HG02981 (cell line): ENCODE data around the gene THBS1.

Experiments used
- ATAC-seq: cut with Tn5 transposase; IDR thresholded peaks from one replicate; pipeline ENCODE4 v1.9.1; 2021; ENCODE audit warnings: mild to moderate bottlenecking, moderate library complexity; ENCODE audit not compliant: unreplicated experiment

THBS1 gene

GRCh38 chr15:39580485-39581241 is at the start of gene THBS1:
Gene THBS1 (plus strand): TSS chr15:39581079. CDS start chr15:39581858, 779 bp downstream.
- ATAC-seq = no peak

- ATAC-seq = no peak
Measured at GRCh38 chr15:39534996-39535395, 45.9 kb upstream of the THBS1 start.

- ATAC-seq = no peak
Measured at GRCh38 chr15:39535466-39535865, 45.4 kb upstream of the THBS1 start.

- ATAC-seq = no peak
Measured at GRCh38 chr15:39538936-39539335, 41.9 kb upstream of the THBS1 start.

- ATAC-seq = no peak
Measured at GRCh38 chr15:39539466-39539865, 41.4 kb upstream of the THBS1 start.

GRCh38 chr15:39539973-39540558 is 40.8 kb upstream of the THBS1 start:
- ATAC-seq = no peak

GRCh38 chr15:39542385-39543065 is 38.4 kb upstream of the THBS1 start:
- ATAC-seq = no peak

GRCh38 chr15:39543651-39544050 is 37.2 kb upstream of the THBS1 start:
- ATAC-seq = no peak

- ATAC-seq = no peak
Measured at GRCh38 chr15:39546842-39547241, 34.0 kb upstream of the THBS1 start.

GRCh38 chr15:39548561-39548960 is 32.3 kb upstream of the THBS1 start:
- no peak for ATAC-seq

- ATAC-seq = no peak
Measured at GRCh38 chr15:39549912-39550311, 31.0 kb upstream of the THBS1 start.

- ATAC-seq = no peak
Measured at GRCh38 chr15:39551476-39551875, 29.4 kb upstream of the THBS1 start.

- no peak for ATAC-seq
Measured at GRCh38 chr15:39552556-39552955, 28.3 kb upstream of the THBS1 start.

GRCh38 chr15:39553947-39554693 is 26.8 kb upstream of the THBS1 start:
- no peak for ATAC-seq

GRCh38 chr15:39554746-39555387 is 26.0 kb upstream of the THBS1 start:
- no peak for ATAC-seq

- ATAC-seq = no peak
Measured at GRCh38 chr15:39555885-39556284, 25.0 kb upstream of the THBS1 start.

- no peak for ATAC-seq
Measured at GRCh38 chr15:39556461-39556860, 24.4 kb upstream of the THBS1 start.

- no peak for ATAC-seq
Measured at GRCh38 chr15:39558421-39558820, 22.5 kb upstream of the THBS1 start.

- no peak for ATAC-seq
Measured at GRCh38 chr15:39564972-39565665, 15.8 kb upstream of the THBS1 start.

GRCh38 chr15:39565851-39566250 is 15.0 kb upstream of the THBS1 start:
- ATAC-seq = no peak
